HUES6 (cell line): ENCODE results near the gene TDRD9.

Experiments used
- H3K27ac ChIP-seq: 2 replicates; pipeline ENCODE4 v1.7.0; 2013; ENCODE audit warnings: low read depth, mild to moderate bottlenecking, low read length, inconsistent platforms
- H3K27me3 ChIP-seq: 2 replicates; pipeline ENCODE4 v1.6.1; 2013; ENCODE audit warnings: low read length; ENCODE audit not compliant: control insufficient read depth, insufficient read depth
- H3K36me3 ChIP-seq: 2 replicates; pipeline ENCODE4 v1.6.1; 2013; ENCODE audit warnings: low read length; ENCODE audit not compliant: control insufficient read depth, insufficient read depth
- H3K4me1 ChIP-seq: 2 replicates; pipeline ENCODE4 v1.6.1; 2013; ENCODE audit warnings: low read length; ENCODE audit not compliant: control insufficient read depth, insufficient read depth
- H3K4me3 ChIP-seq: 2 replicates; pipeline ENCODE4 v1.5.1; 2013; ENCODE audit warnings: low read depth, low read length
- H3K9ac ChIP-seq: one replicate; pipeline ENCODE4 v1.6.1; 2013; ENCODE audit warnings: mild to moderate bottlenecking, low read length
- H3K9me3 ChIP-seq: 2 replicates; pipeline ENCODE4 v1.6.1; 2013; ENCODE audit warnings: low read depth, low read length; ENCODE audit not compliant: control insufficient read depth, insufficient read depth

Gene TDRD9

GRCh38 chr14:104094056-104094708, 165.9 kb downstream of the TDRD9 start:
- Histone ChIP-seq H3K9ac (no peak overlapping the region), H3K4me3 (no peak overlapping the region), H3K27ac (no peak overlapping the region), H3K27me3 (0 out of 2 replicates have a peak, but pooled peaks cover 3% of the 10 kb centered on the region), H3K36me3 (no peaks in the 10 kb centered on the region), H3K9me3 (no peaks in the 10 kb centered on the region), H3K4me1 (peaks cover 18% of the 10 kb centered on the region)

- H3K4me3 ChIP-seq, result no peak overlapping the region
- no peaks in the 10 kb centered on the region for H3K9me3 ChIP-seq
- 0 out of 2 replicates have a peak, but pooled peaks cover 3% of the 10 kb centered on the region for H3K27me3 ChIP-seq
- H3K36me3 ChIP-seq, result no peaks in the 10 kb centered on the region
- no peak overlapping the region for H3K27ac ChIP-seq
- no peak overlapping the region for H3K9ac ChIP-seq
- peaks cover 18% of the 10 kb centered on the region for H3K4me1 ChIP-seq
Observed at GRCh38 chr14:104094709-104095425, 166.6 kb downstream of the TDRD9 start.

DNA sequence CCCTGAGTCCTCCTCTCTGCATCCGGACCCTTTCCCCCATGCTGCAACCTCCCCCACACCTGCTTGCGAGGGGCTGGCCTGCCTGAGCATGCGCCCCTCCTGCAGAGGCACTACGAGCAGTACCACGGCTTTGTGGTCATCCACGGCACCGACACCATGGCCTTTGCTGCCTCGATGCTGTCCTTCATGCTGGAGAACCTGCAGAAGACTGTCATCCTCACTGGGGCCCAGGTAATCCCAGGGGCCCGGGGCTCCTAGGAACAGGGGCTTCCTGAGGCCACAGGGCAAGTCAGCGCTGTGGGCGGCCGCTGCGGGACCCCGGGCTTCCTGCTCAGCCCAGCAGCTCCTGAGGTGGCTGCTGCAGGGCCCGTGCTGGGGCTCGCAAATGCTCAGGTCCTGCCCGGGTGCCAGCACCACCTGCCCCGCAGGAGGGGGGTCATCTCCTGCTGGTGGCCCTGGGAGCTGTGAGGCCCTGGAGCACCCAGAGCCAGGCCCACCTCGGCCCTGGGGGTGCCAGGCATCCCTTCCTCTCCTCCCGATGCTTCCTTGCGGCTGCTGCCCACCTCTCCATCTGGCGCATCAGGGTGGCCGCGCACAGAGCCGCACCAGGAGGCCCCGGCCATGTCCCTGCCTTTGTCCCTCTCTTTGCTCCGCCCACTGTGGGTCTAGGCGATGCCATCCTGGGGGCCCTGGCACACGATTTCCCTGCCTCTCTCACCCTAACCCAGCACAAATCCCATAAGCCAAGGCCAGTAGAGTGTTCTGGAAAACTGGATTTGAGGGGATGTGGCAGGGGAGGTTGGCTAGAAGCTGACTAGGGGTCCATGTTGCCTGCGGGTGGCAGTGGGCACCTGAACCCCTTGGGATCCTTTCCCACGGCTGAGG, 167.4 kb downstream of the TDRD9 start:
- H3K27me3 ChIP-seq, result 0 out of 2 replicates have a peak, but pooled peaks cover 3% of the 10 kb centered on the region
- H3K27ac ChIP-seq, result no peak overlapping the region
- H3K9me3 ChIP-seq, result no peaks in the 10 kb centered on the region
- H3K36me3 ChIP-seq, result no peaks in the 10 kb centered on the region
- H3K4me1 ChIP-seq, result peaks cover 18% of the 10 kb centered on the region
- H3K4me3 ChIP-seq, result no peak overlapping the region
- no peak overlapping the region for H3K9ac ChIP-seq

DNA sequence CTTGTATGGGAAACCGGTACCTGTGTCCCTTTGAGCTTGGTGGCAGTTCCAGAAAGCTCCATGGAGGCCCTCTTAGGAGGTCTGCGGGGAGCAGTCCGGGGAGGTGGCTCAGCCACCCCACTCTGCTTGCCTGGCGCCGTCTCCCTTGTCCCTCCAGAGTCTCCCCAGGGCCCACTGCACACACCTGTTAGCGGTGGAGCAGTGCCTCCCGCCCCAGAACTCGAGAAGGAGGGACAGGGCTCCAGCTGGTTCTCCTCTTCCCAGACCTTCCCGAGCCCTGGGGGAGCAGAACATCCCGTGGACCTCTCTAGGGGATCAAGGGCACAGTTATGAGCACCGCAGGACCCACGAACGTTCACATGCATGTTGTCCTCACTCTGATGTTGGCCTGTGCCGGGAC, 168.1 kb downstream of the TDRD9 start:
- Histone ChIP-seq H3K27me3 (0 out of 2 replicates have a peak, but pooled peaks cover 3% of the 10 kb centered on the region), H3K36me3 (no peaks in the 10 kb centered on the region), H3K9me3 (no peaks in the 10 kb centered on the region), H3K27ac (no peak overlapping the region), H3K4me1 (peaks cover 14% of the 10 kb centered on the region), H3K4me3 (no peak overlapping the region), H3K9ac (no peak overlapping the region)

- Histone ChIP-seq H3K36me3 (no peaks in the 10 kb centered on the region), H3K27me3 (0 out of 2 replicates have a peak, but pooled peaks cover 3% of the 10 kb centered on the region), H3K9ac (no peak overlapping the region)
Observed at GRCh38 chr14:104096751-104097700, 168.8 kb downstream of the TDRD9 start.

DNA sequence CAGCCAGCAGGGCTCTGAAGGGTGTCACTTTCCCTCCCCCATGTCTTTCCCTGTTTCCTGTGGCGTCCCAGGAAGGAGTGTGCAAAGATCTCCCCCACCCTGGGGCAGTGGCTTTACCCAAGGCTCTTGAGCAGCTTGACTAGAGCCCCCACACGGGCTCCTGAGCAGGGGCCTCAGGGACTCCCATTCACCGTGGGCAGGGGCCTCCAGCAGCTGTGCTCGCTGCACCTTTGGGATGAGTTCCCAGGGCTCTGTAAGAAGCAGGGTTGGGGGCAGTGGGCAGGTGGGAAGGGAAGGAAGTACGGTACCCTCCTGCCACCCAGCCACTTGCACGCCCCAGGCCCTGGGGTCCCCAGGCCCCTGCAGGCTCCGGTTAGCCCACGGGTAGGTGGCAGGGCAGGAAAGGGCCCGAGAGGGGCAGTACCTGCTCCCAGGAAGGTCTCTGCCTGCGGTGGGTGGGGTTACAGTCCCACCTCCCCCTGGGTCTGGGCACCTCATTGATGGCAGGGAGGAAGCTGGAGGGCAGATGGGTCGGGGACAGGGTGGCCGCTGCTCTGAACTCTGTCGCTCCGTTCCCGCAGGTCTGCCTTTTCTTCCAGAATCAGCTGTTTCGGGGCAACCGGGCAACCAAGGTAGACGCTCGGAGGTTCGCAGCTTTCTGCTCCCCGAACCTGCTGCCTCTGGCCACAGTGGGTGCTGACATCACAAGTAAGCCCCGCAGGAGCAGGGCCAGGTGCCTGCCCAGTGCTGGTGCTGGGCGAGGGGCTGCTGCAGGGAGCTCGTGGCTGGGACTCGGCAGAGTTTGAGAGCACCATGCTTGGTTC, 170.2 kb downstream of the TDRD9 start:
- H3K9me3 ChIP-seq, result no peaks in the 10 kb centered on the region
- no peak overlapping the region for H3K9ac ChIP-seq
- H3K4me1 ChIP-seq, result peaks cover 10% of the 10 kb centered on the region
- no peak overlapping the region for H3K27ac ChIP-seq
- no peak overlapping the region for H3K4me3 ChIP-seq
- H3K36me3 ChIP-seq, result no peaks in the 10 kb centered on the region
- H3K27me3 ChIP-seq, result 0 out of 2 replicates have a peak, but pooled peaks cover 3% of the 10 kb centered on the region

More at GRCh38 chr14:104096751-104097700, 168.8 kb downstream of the TDRD9 start:
- Histone ChIP-seq H3K9me3 (no peaks in the 10 kb centered on the region), H3K4me3 (no peak overlapping the region), H3K4me1 (peaks cover 10% of the 10 kb centered on the region), H3K27ac (no peak overlapping the region)

DNA sequence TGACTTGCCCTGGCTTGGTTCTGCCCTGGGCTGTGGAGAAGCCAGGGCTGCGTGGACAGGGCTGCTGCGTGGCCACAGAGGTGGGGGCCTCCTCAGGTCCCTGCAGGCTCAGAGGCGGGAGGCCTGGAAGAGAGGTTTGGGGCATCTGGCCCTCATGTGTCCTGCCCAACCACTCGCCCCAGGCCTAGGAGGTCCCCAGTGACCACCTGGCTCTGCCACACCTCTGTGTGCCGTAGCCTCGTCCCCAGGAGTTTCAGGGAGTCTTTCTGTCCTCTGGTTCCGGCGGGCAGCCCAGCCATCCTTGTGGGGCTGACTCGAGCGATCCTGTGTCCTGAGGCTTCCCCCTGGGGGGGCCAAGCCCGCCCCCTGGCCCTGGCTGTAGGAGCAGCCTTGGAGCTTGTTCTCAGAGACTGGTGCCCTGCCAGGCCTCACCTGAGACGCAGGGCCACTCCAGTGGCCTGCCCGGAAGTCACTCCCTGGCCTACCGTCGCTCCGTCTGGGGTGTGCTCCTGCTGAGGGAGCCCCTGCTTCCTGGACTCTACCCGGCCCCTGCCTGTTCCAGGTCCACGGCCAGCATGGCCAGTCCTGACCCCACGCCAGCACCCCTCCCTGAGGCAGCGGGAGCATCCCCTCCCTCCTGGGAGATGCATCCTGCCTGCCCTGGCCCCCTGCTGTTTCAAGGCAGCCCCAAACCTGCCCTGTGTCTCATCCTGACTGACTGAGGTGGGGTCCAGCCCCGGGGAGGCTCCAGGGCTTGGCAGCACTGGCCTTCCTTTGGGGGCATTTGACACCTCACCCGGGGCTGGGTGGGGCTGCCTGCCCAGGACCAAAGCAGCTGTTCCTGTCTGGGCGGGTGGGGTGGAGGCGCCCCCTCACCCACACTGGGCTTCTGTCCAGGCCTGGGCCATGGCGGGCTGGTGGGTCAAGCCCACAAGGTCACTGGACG, 171.1 kb downstream of the TDRD9 start:
- Histone ChIP-seq H3K9ac (no peak overlapping the region), H3K4me1 (peaks cover 5% of the 10 kb centered on the region)

DNA sequence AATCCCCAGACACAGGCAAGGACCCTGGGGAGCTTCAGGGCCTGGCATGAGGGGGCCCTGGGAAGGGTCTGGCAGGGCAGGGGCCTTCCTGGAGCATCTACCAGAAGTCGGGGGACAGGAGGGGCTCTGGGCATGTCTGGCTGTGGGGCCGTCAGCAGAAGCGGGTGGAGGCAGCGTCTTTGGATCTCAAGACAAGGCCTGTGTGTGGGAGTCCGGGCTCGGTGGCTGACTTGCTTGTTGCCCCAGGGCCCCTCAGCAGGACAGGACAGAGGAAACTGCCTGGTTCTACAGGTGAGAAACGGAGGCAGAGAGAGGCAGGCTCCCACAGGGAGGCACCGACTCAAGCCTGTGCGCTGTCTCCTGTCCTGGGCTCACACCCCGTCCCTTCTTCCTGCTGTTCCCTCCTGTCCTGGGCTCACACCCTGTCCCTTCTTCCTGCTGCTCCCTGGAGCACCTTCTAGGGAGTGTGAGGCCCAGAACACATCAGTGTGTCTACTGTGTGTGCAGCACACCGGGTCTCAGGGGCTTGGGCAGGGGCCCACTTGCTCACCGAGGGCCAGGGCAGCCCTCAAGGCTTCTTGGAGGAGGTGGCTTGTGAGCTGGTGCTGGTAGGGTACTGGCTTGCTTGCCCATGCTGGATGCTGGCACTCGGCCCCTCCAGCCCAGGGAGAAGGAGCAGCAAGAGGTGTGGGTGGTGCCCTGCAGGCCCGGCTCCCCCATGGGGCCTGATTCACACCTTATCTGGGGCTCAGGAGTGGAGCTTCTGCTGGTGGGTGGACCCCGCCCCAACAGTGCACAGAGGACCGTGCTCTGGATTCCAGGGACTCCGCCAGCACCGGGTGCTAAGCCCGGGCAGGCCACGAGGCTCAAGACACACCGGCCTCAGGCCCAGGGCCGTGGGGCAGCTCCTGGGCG, 172.2 kb downstream of the TDRD9 start:
- no peaks in the 10 kb centered on the region for H3K4me1 ChIP-seq
- no peak overlapping the region for H3K4me3 ChIP-seq
- peak overlapping the region; percentile 12 for H3K9ac ChIP-seq
- no peaks in the 10 kb centered on the region for H3K9me3 ChIP-seq
- H3K27ac ChIP-seq, result no peak overlapping the region
- H3K27me3 ChIP-seq, result 0 out of 2 replicates have a peak, but pooled peaks cover 3% of the 10 kb centered on the region
- H3K36me3 ChIP-seq, result no peaks in the 10 kb centered on the region

More for the DNA sequence above, 171.1 kb downstream of the TDRD9 start:
- no peaks in the 10 kb centered on the region for H3K9me3 ChIP-seq
- H3K4me3 ChIP-seq, result no peak overlapping the region
- H3K36me3 ChIP-seq, result no peaks in the 10 kb centered on the region
- H3K27ac ChIP-seq, result no peak overlapping the region
- H3K27me3 ChIP-seq, result 0 out of 2 replicates have a peak, but pooled peaks cover 3% of the 10 kb centered on the region
